ENCODE data around the gene AP1AR. TPM values are rescaled to one million over a fixed set of nuclear protein-coding genes. Genes with fewer than 3 reads are reported as not detected.
A peak's percentile ranks its signal among the peaks of the same experiment; 100 is the strongest.

The AP1AR gene
- 18.6 and 20.6 TPM in 2 replicates for total RNA-seq
- polyA plus RNA-seq, result 4.8 and 6.6 TPM in 2 replicates
- polyA plus RNA-seq (2011; cell fraction: cytosol; rRNA removed), result 7.2 and 8.2 TPM in 2 replicates
- 11.1 and 18.0 TPM in 2 replicates for polyA plus RNA-seq (2011; cell fraction: nucleus; rRNA removed)
- polyA plus RNA-seq (2012), result 12.2 and 14.9 TPM in 2 replicates
- 4.7 and 5.1 TPM in 2 replicates for polyA minus RNA-seq
- polyA minus RNA-seq (2011; cell fraction: cytosol; rRNA and poly(A)+ RNA removed), result 12.9 TPM
- 7.2 and 12.3 TPM in 2 replicates for polyA minus RNA-seq (2011; cell fraction: nucleus; rRNA and poly(A)+ RNA removed)
- Bru-seq, nascent RNA, result percentile 86 among the genes with signal in this experiment
- percentile 79 among the genes with signal in this experiment for BruChase-seq, experiment 1, labeled RNA remaining after a 6-hour chase
- percentile 82 among the genes with signal in this experiment for BruChase-seq, experiment 2, labeled RNA remaining after a 2-hour chase
- long read RNA-seq, transcript AP1AR-201 (10 exons, 2,902 nt), result major isoform, 102 of 125 reads
- long read RNA-seq, transcript AP1AR-202 (9 exons, 2,337 nt), result minor isoform, 5 of 125 reads
- long read RNA-seq, partial matches to known transcripts, result 5 of 125 reads
- long read RNA-seq, other reads (novel, unspliced or antisense), result 13 of 125 reads

DNA sequence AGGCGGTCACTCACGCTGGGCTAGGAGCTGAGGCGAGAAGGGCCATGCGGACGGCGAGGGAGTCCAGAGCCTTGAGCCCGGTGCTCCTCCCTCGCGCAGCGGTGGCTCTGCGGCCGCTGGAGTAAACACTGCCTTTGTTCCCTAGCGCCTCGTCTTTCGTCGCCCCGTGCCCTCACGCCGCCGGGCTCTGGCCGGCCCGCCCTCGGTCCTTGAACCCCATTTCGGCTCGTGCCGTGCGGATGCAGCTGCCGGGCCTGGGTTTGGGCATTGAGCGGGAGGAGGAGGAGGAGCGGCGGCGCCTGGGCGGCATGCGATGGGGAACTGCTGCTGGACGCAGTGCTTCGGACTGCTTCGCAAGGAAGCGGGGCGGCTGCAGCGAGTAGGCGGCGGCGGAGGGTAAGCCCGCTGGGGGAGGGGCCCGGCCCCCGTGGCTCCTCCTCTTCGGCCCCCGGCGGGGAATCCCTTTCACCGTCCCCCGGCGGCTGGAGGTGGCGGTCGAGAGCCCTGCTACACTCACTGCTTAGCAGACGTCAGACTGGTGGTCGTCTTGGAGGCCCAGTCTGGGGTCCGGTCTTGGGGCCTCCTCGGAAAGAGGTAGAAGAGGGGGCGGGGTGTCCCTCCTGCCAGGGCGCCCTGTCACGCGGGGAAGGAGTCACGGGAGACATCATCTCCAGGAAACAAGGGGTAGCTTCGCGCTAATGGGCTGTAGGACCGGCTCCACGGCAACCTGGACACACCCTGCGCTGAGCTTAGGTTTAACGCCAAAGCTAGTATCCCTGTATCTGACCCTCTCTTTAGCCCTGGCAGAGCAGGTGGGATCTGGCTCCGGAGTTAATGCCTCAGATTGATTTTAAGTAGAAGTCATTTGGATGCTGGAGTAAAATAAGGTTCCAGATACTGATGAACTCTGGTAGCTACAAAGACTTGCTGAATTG lies at the start of gene AP1AR:
Gene AP1AR, plus strand, starts transcription at position 9 of the 935 bp plus-strand sequence. Its CDS starts 305 bp downstream, at position 314.
- no peak for FAIRE-seq
- H3K9me3 ChIP-seq (replicated peaks; ENCODE audit: control insufficient read depth, insufficient read depth, low read length), result no peaks in the 10 kb centered on the region
- peaks cover 38% of the 10 kb centered on the region for H3K79me2 ChIP-seq (ENCODE audit: control insufficient read depth, insufficient read depth, low read length)
- H3K4me3 ChIP-seq (replicated peaks in 1 of 3; ENCODE audit: insufficient read depth in 1 of 3, low read depth in 1 of 3, low read length in 3 of 3), result peak within 1 kb of the TSS; percentile 95 to 98 (median 97)
- H3K36me3 ChIP-seq (ENCODE audit: control insufficient read depth in 2 of 2, extremely low read depth in 1 of 2, insufficient read depth in 2 of 2, low read length in 2 of 2), result no peaks in the 10 kb centered on the region
- H3K27ac ChIP-seq (ENCODE audit: insufficient read depth, low read depth, low read length), result peak within 1 kb of the TSS; percentile 77
- peak within 1 kb of the TSS; percentile 98 for H3K4me2 ChIP-seq (ENCODE audit: insufficient read depth, low read length)
- POLR2A ChIA-PET, result interaction anchor here (1.0 to 1.5 kb wide), 2 partner anchors 133 to 148 kb away, joined by 4 to 5 read pairs; no protein-coding TSS in a partner anchor
- H3K4me1 ChIP-seq (ENCODE audit: control insufficient read depth, extremely low read depth, insufficient read depth, low read length), result peaks cover 33% of the 10 kb centered on the region
- peak; percentile 86 for DNase-seq (ENCODE audit: low read depth, low spot score)
- H3K27me3 ChIP-seq (ENCODE audit: control insufficient read depth in 2 of 2, insufficient read depth in 2 of 2, low read length in 2 of 2), result no peaks in the 10 kb centered on the region
- CTCF ChIA-PET, result interaction anchor here (0.8 to 7.0 kb wide), 9 partner anchors 12 to 156 kb away, joined by 3 to 191 read pairs (median 5); no protein-coding TSS in a partner anchor
- no peaks in the 10 kb centered on the region for H3K9me1 ChIP-seq (replicated peaks; ENCODE audit: control insufficient read depth, extremely low read depth, insufficient read depth, low read length)
- H3K9ac ChIP-seq (replicated peaks; ENCODE audit: extremely low read depth, insufficient read depth, low read length), result peak within 1 kb of the TSS; percentile 80
- TF ChIP-seq FOS (IDR thresholded peaks at IDR 0.05; ENCODE audit: borderline replicate concordance, insufficient read depth, low read length), result no peak
- TF ChIP-seq, protein P1, sequence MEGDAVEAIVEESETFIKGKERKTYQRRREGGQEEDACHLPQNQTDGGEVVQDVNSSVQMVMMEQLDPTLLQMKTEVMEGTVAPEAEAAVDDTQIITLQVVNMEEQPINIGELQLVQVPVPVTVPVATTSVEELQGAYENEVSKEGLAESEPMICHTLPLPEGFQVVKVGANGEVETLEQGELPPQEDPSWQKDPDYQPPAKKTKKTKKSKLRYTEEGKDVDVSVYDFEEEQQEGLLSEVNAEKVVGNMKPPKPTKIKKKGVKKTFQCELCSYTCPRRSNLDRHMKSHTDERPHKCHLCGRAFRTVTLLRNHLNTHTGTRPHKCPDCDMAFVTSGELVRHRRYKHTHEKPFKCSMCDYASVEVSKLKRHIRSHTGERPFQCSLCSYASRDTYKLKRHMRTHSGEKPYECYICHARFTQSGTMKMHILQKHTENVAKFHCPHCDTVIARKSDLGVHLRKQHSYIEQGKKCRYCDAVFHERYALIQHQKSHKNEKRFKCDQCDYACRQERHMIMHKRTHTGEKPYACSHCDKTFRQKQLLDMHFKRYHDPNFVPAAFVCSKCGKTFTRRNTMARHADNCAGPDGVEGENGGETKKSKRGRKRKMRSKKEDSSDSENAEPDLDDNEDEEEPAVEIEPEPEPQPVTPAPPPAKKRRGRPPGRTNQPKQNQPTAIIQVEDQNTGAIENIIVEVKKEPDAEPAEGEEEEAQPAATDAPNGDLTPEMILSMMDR (IDR thresholded peaks at IDR 0.05; ENCODE audit: extremely low read depth in 1 of 2, insufficient read depth in 1 of 2, low read depth in 1 of 2, low read length in 2 of 2), result peak; percentile 24 to 62
- peak; percentile 87 for TF ChIP-seq POLR2A (IDR thresholded peaks at IDR 0.05; ENCODE audit: low read depth, low read length)
- TF ChIP-seq MYC (IDR thresholded peaks at IDR 0.05; ENCODE audit: low read depth, low read length), result no peak
- no peak for TF ChIP-seq POLR2AphosphoS5 (IDR thresholded peaks at IDR 0.05; ENCODE audit: insufficient read depth, low read depth, low read length)
- TF ChIP-seq EZH2 (IDR thresholded peaks at IDR 0.05; ENCODE audit: borderline replicate concordance, low read depth, low read length, severe bottlenecking), result no peak
- TF ChIP-seq JUN (IDR thresholded peaks at IDR 0.05; ENCODE audit: borderline replicate concordance, insufficient read depth, insufficient read length, low read depth), result no peak
- peak within 1 kb of the TSS; percentile 84 for H2AFZ ChIP-seq (ENCODE audit: low read depth, low read length)
- no TSS peak for BruUV-seq (replicated peaks)
- dilution Hi-C loops (cut with MboI; ENCODE audit: extremely low pct_ligation_motif_present, low sequenced_read_pairs), result no loop called here
- intact Hi-C loops (cut with micrococcal nuclease), result loop anchor here (1.0 to 5.0 kb wide), 9 partner anchors 18 to 1700 kb away; partner anchors contain the start of genes TIFA and ZGRF1
- no peaks in the 10 kb centered on the region for H4K20me1 ChIP-seq (replicated peaks; ENCODE audit: control insufficient read depth, extremely low read depth, insufficient read depth, low read length)
